Endothelial cell of umbilical vein (primary cell): ENCODE results near the gene VASN. TPM values are rescaled to one million over a fixed set of nuclear protein-coding genes. Genes with fewer than 3 reads are reported as not detected.

Experiments
- Bru-seq: library from RNA; stranded (reverse); fragments of 400-500 nt; gene quantifications from one replicate; lab custom pipeline; 2021; lab: Mats Ljungman, UMichigan
- BruChase-seq, 2 experiments: library from RNA; stranded (reverse); fragments of 400-500 nt; gene quantifications; one replicate each; lab custom pipeline; 2021; lab: Mats Ljungman, UMichigan
- BruUV-seq: library from RNA; stranded (reverse); fragments of 400-500 nt; replicated peaks from 2 replicates; lab custom pipeline; 2021; lab: Mats Ljungman, UMichigan
- CTCF ChIA-PET: fragments of 300-600, 350-600 bp; sonication (Branson Sonifier 250); formaldehyde crosslinking; loops from one replicate; lab custom pipeline; 2021; ENCODE audit warnings: antibody characterized with exemption, inconsistent platforms; lab: Charles Lee
- POLR2A ChIA-PET: fragments of 300-600, 350-600 bp; sonication (Branson Sonifier 250); formaldehyde crosslinking; loops from one replicate; lab custom pipeline; 2021; ENCODE audit warnings: antibody characterized with exemption, inconsistent platforms; lab: Charles Lee
- DNase-seq: peaks from one replicate; pipeline ENCODE4 v3.0.0-alpha.2; 2011; ENCODE audit warnings: low read depth, low spot score
- FAIRE-seq: peaks from 2 replicates; lab custom pipeline; 2011; peaks lifted over from hg19 to GRCh38; lab: Jason Lieb, UNC
- H2AFZ ChIP-seq: 2 replicates; pipeline ENCODE4 v1.6.0; 2012; ENCODE audit warnings: low read depth, low read length, control low read depth, inconsistent platforms
- H3K27ac ChIP-seq: 2 replicates; pipeline ENCODE4 v1.5.1; 2011; ENCODE audit warnings: low read depth, mild to moderate bottlenecking, control low read depth, low read length, moderate library complexity; ENCODE audit not compliant: insufficient read depth
- H3K27me3 ChIP-seq, 2 experiments: 2 replicates each; pipeline versions ENCODE4 v1.6.0 to v1.6.1; 2011; ENCODE audit warnings: low read length in 2 of 2, mixed read lengths in 1 of 2; ENCODE audit not compliant: control insufficient read depth in 2 of 2, insufficient read depth in 2 of 2
- H3K36me3 ChIP-seq, 2 experiments: 2 replicates in 1 of 2; 3 replicates in 1 of 2; pipeline ENCODE4 v1.5.1; 2011; ENCODE audit warnings: low read length in 2 of 2, mild to moderate bottlenecking in 1 of 2, moderate library complexity in 1 of 2; ENCODE audit not compliant: control insufficient read depth in 2 of 2, insufficient read depth in 2 of 2; ENCODE audit errors: extremely low read depth in 1 of 2
- H3K4me1 ChIP-seq: 3 replicates; pipeline ENCODE4 v1.5.1; 2011; ENCODE audit warnings: mild to moderate bottlenecking, low read length; ENCODE audit not compliant: control insufficient read depth, insufficient read depth; ENCODE audit errors: extremely low read depth
- H3K4me2 ChIP-seq: 2 replicates; pipeline ENCODE4 v1.6.1; 2011; ENCODE audit warnings: low read length, control low read depth, mixed read lengths; ENCODE audit not compliant: insufficient read depth
- H3K4me3 ChIP-seq, 3 experiments: fragments of 200-600 bp in 1 of 3; sonication (generic), shearing (Covaris generic) in 1 of 3; replicated peaks in 1 of 3; 2 replicates each; pipeline ENCODE4 v1.5.1; 2011 to 2016; ENCODE audit warnings: control low read depth in 3 of 3, low read length in 3 of 3, mild to moderate bottlenecking in 2 of 3, inconsistent platforms in 1 of 3, low read depth in 1 of 3, moderate library complexity in 1 of 3; ENCODE audit not compliant: insufficient read depth in 1 of 3
- H3K79me2 ChIP-seq: 2 replicates; pipeline ENCODE4 v1.6.0; 2012; ENCODE audit warnings: low read length, inconsistent platforms; ENCODE audit not compliant: control insufficient read depth, insufficient read depth
- H3K9ac ChIP-seq: replicated peaks from 2 replicates; pipeline ENCODE3; 2011; ENCODE audit warnings: low read length, control low read depth; ENCODE audit not compliant: insufficient read depth; ENCODE audit errors: extremely low read depth
- H3K9me1 ChIP-seq: replicated peaks from 3 replicates; pipeline ENCODE4 v1.6.0; 2011; ENCODE audit warnings: mild to moderate bottlenecking, low read length; ENCODE audit not compliant: control insufficient read depth, insufficient read depth; ENCODE audit errors: extremely low read depth
- H3K9me3 ChIP-seq: replicated peaks from 2 replicates; pipeline ENCODE4 v1.5.1; 2012; ENCODE audit warnings: low read length, inconsistent platforms; ENCODE audit not compliant: control insufficient read depth, insufficient read depth
- H4K20me1 ChIP-seq: replicated peaks from 2 replicates; pipeline ENCODE3; 2011; ENCODE audit warnings: mild to moderate bottlenecking, low read length; ENCODE audit not compliant: control insufficient read depth, insufficient read depth; ENCODE audit errors: extremely low read depth
- CTCF ChIP-seq, 2 donors: IDR thresholded peaks; 1 replicate in 1 of 2; 2 replicates in 1 of 2; pipeline ENCODE4 v1.5.1; 2011; ENCODE audit warnings: low read length in 2 of 2, mild to moderate bottlenecking in 2 of 2, moderate library complexity in 2 of 2, control low read depth in 1 of 2, inconsistent platforms in 1 of 2, low read depth in 1 of 2; ENCODE audit not compliant: insufficient read depth in 1 of 2; ENCODE audit errors: extremely low read depth in 1 of 2
- EZH2 ChIP-seq: IDR thresholded peaks from 2 replicates; pipeline ENCODE4 v1.6.1; 2012; ENCODE audit warnings: borderline replicate concordance, low read depth, mild to moderate bottlenecking, moderate library complexity, low read length, inconsistent platforms; ENCODE audit not compliant: severe bottlenecking
- POLR2A ChIP-seq: IDR thresholded peaks from 2 replicates; pipeline ENCODE4 v1.6.1; 2012; ENCODE audit warnings: low read depth, mild to moderate bottlenecking, control low read depth, low read length
- POLR2AphosphoS5 ChIP-seq: IDR thresholded peaks from 2 replicates; pipeline ENCODE4 v1.6.1; 2012; ENCODE audit warnings: low read depth, mild to moderate bottlenecking, control low read depth, low read length, moderate library complexity; ENCODE audit not compliant: insufficient read depth
- dilution Hi-C: fragments of 300-500 bp; cut with MboI; formaldehyde crosslinking; loops from one replicate; pipeline ENCODE4 v1.15.0; 2019; ENCODE audit warnings: low sequenced_read_pairs; ENCODE audit not compliant: extremely low pct_ligation_motif_present
- intact Hi-C: fragments of 100-400 bp; cut with micrococcal nuclease; formaldehyde crosslinking; loops from one replicate; pipeline ENCODE4 v1.10.0; 2022
- long read RNA-seq: library from polyadenylated mRNA; stranded (forward); transcript quantifications from one replicate; pipeline ENCODE4 v2.0.0, GENCODE V29; 2021
- polyA minus RNA-seq, 3 experiments: library from RNA; depleted of rRNA, polyadenylated mRNA; stranded (reverse); fragments of >200 nt; gene quantifications; 1 replicate in 1 of 3; 2 replicates in 2 of 3; pipeline ENCODE4 v1.2.3, GENCODE V29; 2011
- polyA plus RNA-seq, 4 experiments: library from polyadenylated mRNA; depleted of rRNA in 3 of 4; stranded (reverse) in 3 of 4; unstranded in 1 of 4; fragments of >200 nt; gene quantifications; 2 replicates each; pipeline versions ENCODE4 v1.2.1 to v1.2.3, GENCODE V29; 2011 to 2012; ENCODE audit warnings: missing spikeins in 1 of 4
- total RNA-seq: library from RNA; stranded (reverse); gene quantifications from 2 replicates; pipeline ENCODE4 v1.2.3, GENCODE V29; 2021

Gene VASN
- total RNA-seq: 0.14 and 0.42 TPM in 2 replicates
- 0.41 and 0.57 TPM in 2 replicates for polyA plus RNA-seq
- polyA plus RNA-seq (2011; cell fraction: cytosol; rRNA removed): 0.09 and 0.13 TPM in 2 replicates
- polyA plus RNA-seq (2011; cell fraction: nucleus; rRNA removed): 0.11 and 0.18 TPM in 2 replicates
- polyA plus RNA-seq (2012): 0.11 and 0.20 TPM in 2 replicates
- polyA minus RNA-seq: 0.08 and 0.32 TPM in 2 replicates
- 1.3 TPM for polyA minus RNA-seq (2011; cell fraction: cytosol; rRNA and poly(A)+ RNA removed)
- 0.29 and 0.43 TPM in 2 replicates for polyA minus RNA-seq (2011; cell fraction: nucleus; rRNA and poly(A)+ RNA removed)
- Bru-seq, nascent RNA: percentile 7 among the genes with signal in this experiment
- BruChase-seq, experiment 1, labeled RNA remaining after a 6-hour chase: percentile 7 among the genes with signal in this experiment
- BruChase-seq, experiment 2, labeled RNA remaining after a 2-hour chase: percentile 11 among the genes with signal in this experiment
- long read RNA-seq: 0 reads

GRCh38 chr16:4371357-4372000, at the start of gene VASN:
VASN (plus strand) TSS chr16:4371848; CDS start chr16:4380878, 9,030 bp downstream.
- ChIA-PET CTCF (interaction anchor here (1.0 to 1.6 kb wide), 2 partner anchors 31 to 98 kb away, joined by 5 to 6 read pairs; partner anchors contain the start of gene TFAP4), POLR2A (no interaction called here)
- no TSS peak for BruUV-seq
- H3K9me3 ChIP-seq: no peaks in the 10 kb centered on the region
- DNase-seq: peak; percentile 69
- no peaks in the 10 kb centered on the region for H3K36me3 ChIP-seq
- H4K20me1 ChIP-seq: no peaks in the 10 kb centered on the region
- H3K4me2 ChIP-seq: peak within 1 kb of the TSS; percentile 56
- peak; percentile 85 for FAIRE-seq
- intact Hi-C loops: no loop called here
- dilution Hi-C loops: no loop called here
- H3K27ac ChIP-seq: no peak within 1 kb of the TSS
- no peaks in the 10 kb centered on the region for H3K9me1 ChIP-seq
- H3K4me3 ChIP-seq: peak within 1 kb of the TSS; percentile 9 to 30 (median 15)
- no peak within 1 kb of the TSS for H3K9ac ChIP-seq
- H2AFZ ChIP-seq: no peak within 1 kb of the TSS
- TF ChIP-seq POLR2AphosphoS5 (peak; percentile 77), POLR2A (peak; percentile 86), CTCF (IDR thresholded peaks at IDR 0.05; ENCODE audit: extremely low read depth in 1 of 2, insufficient read depth in 1 of 2, low read depth in 1 of 2, low read length in 2 of 2) (no peak), EZH2 (no peak)
- no peaks in the 10 kb centered on the region for H3K79me2 ChIP-seq
- H3K27me3 ChIP-seq: no peaks in the 10 kb centered on the region
- H3K4me1 ChIP-seq: peaks cover 6% of the 10 kb centered on the region
